Nephron (organoid): ENCODE results near the gene ADCY10.

Experiments used
- H3K27ac Mint-ChIP-seq, 3 experiments: 2 replicates each; pipeline ENCODE4 v1.8.0; 2020; ENCODE audit warnings: mixed read lengths in 3 of 3, mild to moderate bottlenecking in 2 of 3, moderate library complexity in 1 of 3
- H3K27me3 Mint-ChIP-seq: 2 replicates; pipeline ENCODE4 v1.8.0; 2021; ENCODE audit warnings: low read depth, mild to moderate bottlenecking, moderate library complexity, mixed read lengths
- H3K36me3 Mint-ChIP-seq: 2 replicates; pipeline ENCODE4 v1.8.0; 2020; ENCODE audit warnings: low read depth, mixed read lengths
- H3K4me1 Mint-ChIP-seq: 2 replicates; pipeline ENCODE4 v1.8.0; 2020; ENCODE audit warnings: mixed read lengths
- H3K4me3 Mint-ChIP-seq, 3 experiments: 2 replicates each; pipeline ENCODE4 v1.8.0; 2020; ENCODE audit warnings: mild to moderate bottlenecking in 3 of 3, mixed read lengths in 3 of 3, moderate library complexity in 2 of 3
- H3K9me3 Mint-ChIP-seq: 2 replicates; pipeline ENCODE4 v1.8.0; 2020; ENCODE audit warnings: mixed read lengths
- CTCF ChIP-seq, 3 experiments: fragments of 200-600 bp; sonication (generic); IDR thresholded peaks; one replicate each; pipeline ENCODE4 v1.5.0; 2021; ENCODE audit warnings: antibody characterized with exemption in 3 of 3; ENCODE audit not compliant: unreplicated experiment in 3 of 3

ADCY10 gene

GRCh38 chr1:167766538-167766937 lies 147.4 kb downstream of the ADCY10 start:
- no peak overlapping the region for H3K27ac Mint-ChIP-seq
- peaks cover 57% of the 10 kb centered on the region for H3K36me3 Mint-ChIP-seq
- no peaks in the 10 kb centered on the region for H3K27me3 Mint-ChIP-seq
- peaks cover 9% of the 10 kb centered on the region for H3K4me1 Mint-ChIP-seq
- peaks cover 2% of the 10 kb centered on the region for H3K9me3 Mint-ChIP-seq
- no peak overlapping the region for H3K4me3 Mint-ChIP-seq
- TF ChIP-seq CTCF (IDR thresholded peaks at IDR 0.05; ENCODE audit: unreplicated experiment in 3 of 3): no peak

GRCh38 chr1:167765496-167765895 lies 148.4 kb downstream of the ADCY10 start:
- Mint-ChIP-seq H3K27ac (no peak overlapping the region), H3K36me3 (peaks cover 47% of the 10 kb centered on the region), H3K9me3 (no peaks in the 10 kb centered on the region), H3K4me3 (no peak overlapping the region), H3K27me3 (no peaks in the 10 kb centered on the region), H3K4me1 (peaks cover 19% of the 10 kb centered on the region)
- TF ChIP-seq CTCF (IDR thresholded peaks at IDR 0.05; ENCODE audit: unreplicated experiment in 3 of 3): no peak

GRCh38 chr1:167764458-167765330 lies 149.2 kb downstream of the ADCY10 start:
- H3K4me1 Mint-ChIP-seq: peaks cover 20% of the 10 kb centered on the region
- H3K4me3 Mint-ChIP-seq: no peak overlapping the region
- peaks cover 42% of the 10 kb centered on the region for H3K36me3 Mint-ChIP-seq
- no peaks in the 10 kb centered on the region for H3K9me3 Mint-ChIP-seq
- TF ChIP-seq CTCF (IDR thresholded peaks at IDR 0.05; ENCODE audit: unreplicated experiment in 3 of 3): no peak
- H3K27me3 Mint-ChIP-seq: no peaks in the 10 kb centered on the region
- H3K27ac Mint-ChIP-seq: no peak overlapping the region

GRCh38 chr1:167763525-167764220 lies 150.3 kb downstream of the ADCY10 start:
- Mint-ChIP-seq H3K27me3 (no peaks in the 10 kb centered on the region), H3K4me1 (peaks cover 20% of the 10 kb centered on the region), H3K27ac (no peak overlapping the region), H3K4me3 (no peak overlapping the region), H3K36me3 (peaks cover 32% of the 10 kb centered on the region), H3K9me3 (no peaks in the 10 kb centered on the region)
- TF ChIP-seq CTCF (IDR thresholded peaks at IDR 0.05; ENCODE audit: unreplicated experiment in 3 of 3): no peak

- no peak overlapping the region for H3K4me3 Mint-ChIP-seq
- peaks cover 21% of the 10 kb centered on the region for H3K36me3 Mint-ChIP-seq
- no peak for TF ChIP-seq CTCF (IDR thresholded peaks at IDR 0.05; ENCODE audit: unreplicated experiment in 3 of 3)
- no peaks in the 10 kb centered on the region for H3K9me3 Mint-ChIP-seq
- H3K27ac Mint-ChIP-seq: no peak overlapping the region
- no peaks in the 10 kb centered on the region for H3K27me3 Mint-ChIP-seq
- H3K4me1 Mint-ChIP-seq: peaks cover 20% of the 10 kb centered on the region
These were observed 151.7 kb downstream of the ADCY10 start for GRCh38 chr1:167762061-167762746.
